Measurements from ENCODE around the gene C22orf23. TPM values are rescaled to one million over a fixed set of nuclear protein-coding genes. Genes with fewer than 3 reads are reported as not detected.

Gene C22orf23
- total and polyA plus RNA-seq, 9 of the 15 experiments (the other 6 are each of a cell fraction or from before 2014, with no cell fraction given), result 0.25 to 1.0 (median 0.53) TPM

DNA sequence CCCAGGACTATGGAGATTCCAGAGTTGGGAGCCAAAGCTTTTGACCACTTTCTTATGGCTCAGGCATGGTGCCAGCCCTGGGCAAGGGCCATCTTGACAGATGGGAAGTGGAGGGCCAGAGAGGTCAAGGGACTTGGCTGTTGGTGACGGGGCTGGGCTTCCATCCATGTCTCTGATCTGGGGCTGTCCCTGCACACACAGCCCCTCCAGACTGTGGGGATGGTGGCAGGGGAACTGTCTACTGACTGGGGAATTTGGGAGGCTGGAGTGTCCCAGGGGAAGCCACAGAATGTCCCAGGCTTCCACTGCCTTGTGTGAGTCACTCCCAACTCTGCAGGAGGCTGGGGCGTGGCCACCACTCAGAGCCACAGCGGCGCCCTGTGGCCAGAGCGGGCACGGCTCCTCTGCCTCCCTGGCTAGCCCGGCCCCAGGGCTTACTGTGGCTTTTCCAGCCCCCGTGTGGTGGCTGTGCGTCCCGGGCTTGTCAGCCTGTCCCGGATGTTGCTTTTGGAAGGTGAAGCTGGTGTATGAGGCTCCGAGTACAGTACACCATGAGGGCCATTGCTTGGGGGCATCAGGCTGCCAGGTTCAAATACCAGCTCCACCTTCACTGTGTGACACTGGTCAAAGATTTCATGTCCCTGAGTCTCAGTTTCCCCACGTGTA is 19.6 kb downstream of the C22orf23 start (continued):
- 0 out of 2 replicates have a peak, but pooled peaks have one; percentile 27 for TF ChIP-seq ETV5 (CRISPR knock-in tag; IDR thresholded peaks at IDR 0.05; ENCODE audit: low read depth)
- no peak for TF ChIP-seq FOXK1 (CRISPR knock-in tag; IDR thresholded peaks at IDR 0.05; ENCODE audit: borderline replicate concordance)
- TF ChIP-seq SAFB (IDR thresholded peaks at IDR 0.05; ENCODE audit: borderline replicate concordance, low read depth, low read length), result no peak
- no peak for TF ChIP-seq ZBTB8A (IDR thresholded peaks at IDR 0.05; ENCODE audit: partially characterized antibody)
- TF ChIP-seq ZFP36 (IDR thresholded peaks at IDR 0.05; ENCODE audit: low read depth, low read length, partially characterized antibody), result no peak
- TF ChIP-seq, protein P1, sequence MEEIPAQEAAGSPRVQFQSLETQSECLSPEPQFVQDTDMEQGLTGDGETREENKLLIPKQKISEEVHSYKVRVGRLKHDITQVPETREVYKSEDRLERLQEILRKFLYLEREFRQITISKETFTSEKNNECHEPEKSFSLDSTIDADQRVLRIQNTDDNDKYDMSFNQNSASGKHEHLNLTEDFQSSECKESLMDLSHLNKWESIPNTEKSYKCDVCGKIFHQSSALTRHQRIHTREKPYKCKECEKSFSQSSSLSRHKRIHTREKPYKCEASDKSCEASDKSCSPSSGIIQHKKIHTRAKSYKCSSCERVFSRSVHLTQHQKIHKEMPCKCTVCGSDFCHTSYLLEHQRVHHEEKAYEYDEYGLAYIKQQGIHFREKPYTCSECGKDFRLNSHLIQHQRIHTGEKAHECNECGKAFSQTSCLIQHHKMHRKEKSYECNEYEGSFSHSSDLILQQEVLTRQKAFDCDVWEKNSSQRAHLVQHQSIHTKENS (CRISPR knock-in tag; IDR thresholded peaks at IDR 0.05), result no peak
- TF ChIP-seq TRIM28 (IDR thresholded peaks at IDR 0.05), result no peak
- 0 out of 2 replicates have a peak, but pooled peaks have one; percentile 41 for TF ChIP-seq MTA3 (IDR thresholded peaks at IDR 0.05; ENCODE audit: borderline replicate concordance)
- TF ChIP-seq, protein P2, sequence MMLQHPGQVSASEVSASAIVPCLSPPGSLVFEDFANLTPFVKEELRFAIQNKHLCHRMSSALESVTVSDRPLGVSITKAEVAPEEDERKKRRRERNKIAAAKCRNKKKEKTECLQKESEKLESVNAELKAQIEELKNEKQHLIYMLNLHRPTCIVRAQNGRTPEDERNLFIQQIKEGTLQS (IDR thresholded peaks at IDR 0.05), result peak; percentile 70
- TF ChIP-seq, protein P2 (CRISPR knock-in tag; conservative IDR thresholded peaks at IDR 0.05), result no peak
- TF ChIP-seq KDM1A (IDR thresholded peaks at IDR 0.05), result no peak
- no peak for TF ChIP-seq IRF2 (CRISPR knock-in tag; IDR thresholded peaks at IDR 0.05)
- TF ChIP-seq MYC (IDR thresholded peaks at IDR 0.05; ENCODE audit: low read depth, low read length), result peak; percentile 39; the same call in 1 of the 2 replicates
- TF ChIP-seq MYC (CRISPR knock-in tag; IDR thresholded peaks at IDR 0.05; ENCODE audit: borderline replicate concordance, low read depth), result no peak
- TF ChIP-seq, protein P3, sequence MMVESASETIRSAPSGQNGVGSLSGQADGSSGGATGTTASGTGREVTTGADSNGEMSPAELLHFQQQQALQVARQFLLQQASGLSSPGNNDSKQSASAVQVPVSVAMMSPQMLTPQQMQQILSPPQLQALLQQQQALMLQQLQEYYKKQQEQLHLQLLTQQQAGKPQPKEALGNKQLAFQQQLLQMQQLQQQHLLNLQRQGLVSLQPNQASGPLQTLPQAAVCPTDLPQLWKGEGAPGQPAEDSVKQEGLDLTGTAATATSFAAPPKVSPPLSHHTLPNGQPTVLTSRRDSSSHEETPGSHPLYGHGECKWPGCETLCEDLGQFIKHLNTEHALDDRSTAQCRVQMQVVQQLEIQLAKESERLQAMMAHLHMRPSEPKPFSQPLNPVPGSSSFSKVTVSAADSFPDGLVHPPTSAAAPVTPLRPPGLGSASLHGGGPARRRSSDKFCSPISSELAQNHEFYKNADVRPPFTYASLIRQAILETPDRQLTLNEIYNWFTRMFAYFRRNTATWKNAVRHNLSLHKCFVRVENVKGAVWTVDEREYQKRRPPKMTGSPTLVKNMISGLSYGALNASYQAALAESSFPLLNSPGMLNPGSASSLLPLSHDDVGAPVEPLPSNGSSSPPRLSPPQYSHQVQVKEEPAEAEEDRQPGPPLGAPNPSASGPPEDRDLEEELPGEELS (CRISPR knock-in tag; IDR thresholded peaks at IDR 0.05; ENCODE audit: borderline replicate concordance), result peak; percentile 56; the same call in 1 of the 2 replicates
- no peak for TF ChIP-seq KLF16 (IDR thresholded peaks at IDR 0.05)
- TF ChIP-seq RB1 (IDR thresholded peaks at IDR 0.05; ENCODE audit: low read depth), result peak; percentile 73
- peak; percentile 86 for TF ChIP-seq FOSL1 (tag; conservative IDR thresholded peaks at IDR 0.05)
- TF ChIP-seq CBX1 (IDR thresholded peaks at IDR 0.05; ENCODE audit: low read depth), result no peak
- peak; percentile 46; the same call in 1 of the 2 replicates for TF ChIP-seq NBN (IDR thresholded peaks at IDR 0.05; ENCODE audit: low read depth)
- no peak for TF ChIP-seq FOXK2 (conservative IDR thresholded peaks at IDR 0.05 in 1 of 2, IDR thresholded peaks at IDR 0.05 in 1 of 2; ENCODE audit: low read depth in 2 of 2)
- peak; percentile 58; the same call in 1 of the 2 replicates for TF ChIP-seq ATF7 (IDR thresholded peaks at IDR 0.05)
- TF ChIP-seq ZBTB7A (IDR thresholded peaks at IDR 0.05; ENCODE audit: borderline replicate concordance, control insufficient read depth, low read depth, low read length), result no peak
- peak; percentile 43; the same call in 1 of the 2 replicates for TF ChIP-seq SMARCE1 (IDR thresholded peaks at IDR 0.05)

Measured in K562 (cell line).